Spleen (tissue), 11 donors: Measurements from ENCODE around the gene SLC30A4. TPM values are rescaled to one million over a fixed set of nuclear protein-coding genes. Genes with fewer than 3 reads are reported as not detected.

Experiments used
- DNase-seq: peaks from one replicate; pipeline ENCODE4 v3.0.0-alpha.2; 2020
- H3K27ac ChIP-seq, 8 donors: fragments of 200-600 bp; sonication (generic) in 7 of 8; 1 replicate in 4 of 8; 2 replicates in 4 of 8; pipeline versions ENCODE4 v1.5.0 to v1.8.0; 2016 to 2021; ENCODE audit warnings: inconsistent platforms in 4 of 8, mild to moderate bottlenecking in 4 of 8, moderate library complexity in 1 of 8
- H3K27me3 ChIP-seq, 7 donors: fragments of 200-600 bp; sonication (generic) in 6 of 7; replicated peaks in 1 of 7; 1 replicate in 4 of 7; 2 replicates in 3 of 7; pipeline versions ENCODE4 v1.5.0 to v1.8.0; 2016 to 2021; ENCODE audit warnings: inconsistent platforms in 3 of 7, mild to moderate bottlenecking in 1 of 7
- H3K36me3 ChIP-seq, 6 donors: fragments of 200-600 bp; sonication (generic) in 5 of 6; 1 replicate in 4 of 6; 2 replicates in 2 of 6; pipeline versions ENCODE4 v1.5.0 to v1.8.0; 2016 to 2021; ENCODE audit warnings: inconsistent platforms in 2 of 6
- H3K4me1 ChIP-seq, 6 donors: fragments of 200-600 bp; sonication (generic) in 5 of 6; 1 replicate in 3 of 6; 2 replicates in 3 of 6; pipeline versions ENCODE4 v1.5.0 to v1.8.0; 2016 to 2021; ENCODE audit warnings: inconsistent platforms in 3 of 6
- H3K4me3 ChIP-seq, 8 donors: fragments of 200-600 bp; sonication (generic) in 7 of 8; 1 replicate in 4 of 8; 2 replicates in 4 of 8; pipeline versions ENCODE4 v1.5.0 to v1.8.0; 2016 to 2021; ENCODE audit warnings: inconsistent platforms in 4 of 8, mild to moderate bottlenecking in 4 of 8, moderate library complexity in 2 of 8
- H3K9me3 ChIP-seq, 8 donors: fragments of 200-600 bp; sonication (generic) in 7 of 8; 1 replicate in 4 of 8; 2 replicates in 4 of 8; pipeline versions ENCODE4 v1.5.0 to v1.8.0; 2016 to 2021; ENCODE audit warnings: inconsistent platforms in 4 of 8
- POLR2A ChIP-seq, 3 donors: fragments of 450-650 bp; IDR thresholded peaks; one replicate each; pipeline ENCODE4 v1.5.1; 2017; ENCODE audit warnings: antibody characterized with exemption in 3 of 3, mild to moderate bottlenecking in 1 of 3
- POLR2AphosphoS5 ChIP-seq, 3 donors: sonication (generic); formaldehyde crosslinking; IDR thresholded peaks; one replicate each; pipeline ENCODE4 v1.5.1; 2017; ENCODE audit warnings: antibody characterized with exemption in 3 of 3
- WGBS, 5 donors: extraction: QIAGEN DNeasy Blood & Tissue Kit in 3 of 5; methylation state at CpG; one replicate each; pipeline versions ENCODE4 v1.1.5 to v1.1.7; 2013 to 2018; 5-methylcytosine and 5-hydroxymethylcytosine counted together
- intact Hi-C: fragments of 100-400 bp; cut with DNase I; formaldehyde crosslinking; loops from one replicate; pipeline ENCODE4 v1.15.0; 2023; ENCODE audit warnings: low total_unique reads
- polyA plus RNA-seq, 3 donors: library from polyadenylated mRNA; stranded (reverse); fragments of 200-250 nt; gene quantifications; one replicate each; pipeline ENCODE4 v1.2.1, GENCODE V29; 2013
- total RNA-seq, 7 donors: library from RNA; depleted of rRNA in 3 of 7; stranded (reverse); fragments of >200 nt in 3 of 7; fragmentation: NEBNext Ultra II Directional in 4 of 7; extraction: Animal tissue kit (Norgen Biotek cat#: 25700) in 4 of 7; gene quantifications; one replicate each; pipeline versions ENCODE4 v1.1.0 to v1.2.1, GENCODE V29; 2016 to 2021
- TF ChIP-seq, protein P1 (sequence below), 11 experiments: fragments of 200-600 bp in 7 of 11; fragments of 450-650 bp in 4 of 11; sonication (generic) in 4 of 11; IDR thresholded peaks in 8 of 11; conservative IDR thresholded peaks in 3 of 11; 1 replicate in 7 of 11; 2 replicates in 4 of 11; pipeline versions ENCODE4 v1.4.0 to v1.8.0; 2016 to 2021; ENCODE audit warnings: antibody characterized with exemption in 11 of 11, inconsistent platforms in 4 of 11, mild to moderate bottlenecking in 1 of 11
- donor health status: healthy with polysubstance abuse.
- donor health status: DM: no; HTN: no; CAD: no; lungs with moderate emphysema.
- donor health status: DM: no; HTN: no; CAD: no.
- donor health status: Bipolar disorder and iron deficiency.
- donor health status: healthy.
- donor health status: DM: no; HTN: no; CAD: no.
- donor health status: DM: yes; HTN: yes; CAD: no.

Gene SLC30A4
- total and polyA plus RNA-seq, 10 donors: 1.0 to 11.8 (median 7.8) TPM

GRCh38 chr15:45499426-45499825 is 23.1 kb downstream of the SLC30A4 start:
- H3K9me3 ChIP-seq: no peaks in the 10 kb centered on the region
- DNase-seq: no peak
- intact Hi-C loops: no loop called here
- H3K27me3 ChIP-seq: no peaks in the 10 kb centered on the region
- H3K4me1 ChIP-seq: no peaks in the 10 kb centered on the region
- peaks cover 0 to 12% (median 0%) of the 10 kb centered on the region in 6 donors for H3K36me3 ChIP-seq
- no peak overlapping the region for H3K27ac ChIP-seq
- WGBS, 5 donors: 80 to 88% (median 85%) methylated on average over 4 of the region's 4 CpGs
- H3K4me3 ChIP-seq: no peak overlapping the region
- TF ChIP-seq POLR2AphosphoS5 (IDR thresholded peaks at IDR 0.05): no peak
- TF ChIP-seq, protein P1, sequence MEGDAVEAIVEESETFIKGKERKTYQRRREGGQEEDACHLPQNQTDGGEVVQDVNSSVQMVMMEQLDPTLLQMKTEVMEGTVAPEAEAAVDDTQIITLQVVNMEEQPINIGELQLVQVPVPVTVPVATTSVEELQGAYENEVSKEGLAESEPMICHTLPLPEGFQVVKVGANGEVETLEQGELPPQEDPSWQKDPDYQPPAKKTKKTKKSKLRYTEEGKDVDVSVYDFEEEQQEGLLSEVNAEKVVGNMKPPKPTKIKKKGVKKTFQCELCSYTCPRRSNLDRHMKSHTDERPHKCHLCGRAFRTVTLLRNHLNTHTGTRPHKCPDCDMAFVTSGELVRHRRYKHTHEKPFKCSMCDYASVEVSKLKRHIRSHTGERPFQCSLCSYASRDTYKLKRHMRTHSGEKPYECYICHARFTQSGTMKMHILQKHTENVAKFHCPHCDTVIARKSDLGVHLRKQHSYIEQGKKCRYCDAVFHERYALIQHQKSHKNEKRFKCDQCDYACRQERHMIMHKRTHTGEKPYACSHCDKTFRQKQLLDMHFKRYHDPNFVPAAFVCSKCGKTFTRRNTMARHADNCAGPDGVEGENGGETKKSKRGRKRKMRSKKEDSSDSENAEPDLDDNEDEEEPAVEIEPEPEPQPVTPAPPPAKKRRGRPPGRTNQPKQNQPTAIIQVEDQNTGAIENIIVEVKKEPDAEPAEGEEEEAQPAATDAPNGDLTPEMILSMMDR (IDR thresholded peaks at IDR 0.05 in 8 of 11, conservative IDR thresholded peaks at IDR 0.05 in 3 of 11): no peak
- TF ChIP-seq POLR2A (IDR thresholded peaks at IDR 0.05): no peak

DNA sequence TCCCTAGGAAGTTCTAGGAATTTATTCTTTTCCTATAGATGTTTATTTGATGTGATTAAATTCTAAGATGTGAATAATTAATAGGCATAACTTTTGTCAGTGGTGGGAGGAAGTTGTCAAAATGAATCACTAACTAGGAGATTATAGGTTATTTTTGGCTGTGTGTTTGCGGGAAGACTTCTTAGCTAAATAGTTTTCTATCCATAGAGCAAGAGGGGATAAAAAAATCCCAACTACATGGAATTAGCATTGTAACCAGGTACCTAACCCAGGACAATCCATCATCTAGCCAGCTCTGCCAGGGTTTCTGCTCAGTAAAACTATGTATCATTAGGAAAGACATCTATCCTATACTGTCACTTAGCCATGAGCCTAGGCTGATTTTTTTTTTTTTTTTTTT is 23.9 kb downstream of the SLC30A4 start:
- DNase-seq: no peak
- H3K4me3 ChIP-seq: no peak overlapping the region
- intact Hi-C loops: no loop called here
- H3K4me1 ChIP-seq: no peaks in the 10 kb centered on the region
- H3K27ac ChIP-seq: no peak overlapping the region
- peaks cover 0 to 12% (median 0%) of the 10 kb centered on the region in 6 donors for H3K36me3 ChIP-seq
- WGBS, 5 donors: 78 to 89% (median 84%) methylated on average over 1 of the region's 1 CpG
- H3K9me3 ChIP-seq: no peaks in the 10 kb centered on the region
- no peaks in the 10 kb centered on the region for H3K27me3 ChIP-seq
- no peak for TF ChIP-seq POLR2AphosphoS5 (IDR thresholded peaks at IDR 0.05)
- no peak for TF ChIP-seq POLR2A (IDR thresholded peaks at IDR 0.05)
- TF ChIP-seq, protein P1 (IDR thresholded peaks at IDR 0.05 in 8 of 11, conservative IDR thresholded peaks at IDR 0.05 in 3 of 11): no peak

GRCh38 chr15:45497261-45497660 is 25.3 kb downstream of the SLC30A4 start:
- no peak for TF ChIP-seq POLR2AphosphoS5 (IDR thresholded peaks at IDR 0.05)
- TF ChIP-seq POLR2A (IDR thresholded peaks at IDR 0.05): no peak
- TF ChIP-seq, protein P1 (IDR thresholded peaks at IDR 0.05 in 8 of 11, conservative IDR thresholded peaks at IDR 0.05 in 3 of 11): no peak
- Histone ChIP-seq H3K27ac (no peak overlapping the region), H3K27me3 (no peaks in the 10 kb centered on the region), H3K4me3 (no peak overlapping the region), H3K36me3 (peaks cover 0 to 5% (median 0%) of the 10 kb centered on the region in 6 donors), H3K9me3 (no peaks in the 10 kb centered on the region), H3K4me1 (no peaks in the 10 kb centered on the region)
- intact Hi-C loops: no loop called here
- no peak for DNase-seq
- 94 to 98% (median 95%) methylated on average over 3 of the region's 3 CpGs for WGBS, 5 donors

GRCh38 chr15:45496658-45497057 is 25.9 kb downstream of the SLC30A4 start:
- Histone ChIP-seq H3K27me3 (no peaks in the 10 kb centered on the region), H3K9me3 (no peaks in the 10 kb centered on the region), H3K36me3 (no peaks in the 10 kb centered on the region), H3K4me3 (no peak overlapping the region), H3K4me1 (no peaks in the 10 kb centered on the region), H3K27ac (no peak overlapping the region)
- no peak for TF ChIP-seq POLR2A (IDR thresholded peaks at IDR 0.05)
- no peak for TF ChIP-seq POLR2AphosphoS5 (IDR thresholded peaks at IDR 0.05)
- TF ChIP-seq, protein P1 (IDR thresholded peaks at IDR 0.05 in 8 of 11, conservative IDR thresholded peaks at IDR 0.05 in 3 of 11): no peak
- WGBS, 5 donors: 80 to 95% (median 84%) methylated on average over 2 of the region's 2 CpGs
- intact Hi-C loops: no loop called here
- no peak for DNase-seq
